OCI-LY7 (cell line): Measurements from ENCODE around the gene SECISBP2L.

Experiments used
- CTCF ChIP-seq: fragments of 200-600 bp; sonication (generic); conservative IDR thresholded peaks from 2 replicates; pipeline ENCODE4 v1.5.1; 2014; ENCODE audit warnings: mild to moderate bottlenecking, antibody characterized with exemption, low read length, moderate library complexity, mixed read lengths
- EZH2phosphoT487 ChIP-seq: fragments of 200-600 bp; sonication (generic); IDR thresholded peaks from 2 replicates; pipeline ENCODE4 v1.6.1; 2018; ENCODE audit warnings: low read depth, borderline replicate concordance, mild to moderate bottlenecking, mixed run types, antibody characterized with exemption, low read length, moderate library complexity, mixed read lengths

- TF ChIP-seq CTCF (no peak), EZH2phosphoT487 (no peak)
Observed at GRCh38 chr15:48945386-48945785, 100.9 kb downstream of the SECISBP2L start.
